HEK293 (cell line): ENCODE data around the gene GYG1.
A peak's percentile ranks its signal among the peaks of the same experiment; 100 is the strongest.

Experiments used
- CTCF ChIA-PET: fragments of 350-600 bp; formaldehyde crosslinking; extraction: SDS; loops from one replicate; lab custom pipeline; 2021; ENCODE audit warnings: antibody characterized with exemption; lab: Yijun Ruan, JAX
- POLR2A ChIA-PET: fragments of 300-600 bp; formaldehyde crosslinking; extraction: SDS; loops from one replicate; lab custom pipeline; 2020; ENCODE audit warnings: antibody characterized with exemption, inconsistent platforms; lab: Yijun Ruan, JAX
- H3K27ac ChIP-seq: fragments of 200-500 bp; sonication (Bioruptor generic); 2 replicates; pipeline ENCODE4 v1.5.1; 2014; ENCODE audit warnings: low read depth, low read length, control low read depth, inconsistent platforms; ENCODE audit errors: extremely low read depth
- H3K36me3 ChIP-seq, 2 experiments: fragments of 200-500 bp in 1 of 2; sonication (Bioruptor generic) in 1 of 2; 1 replicate in 1 of 2; 2 replicates in 1 of 2; pipeline ENCODE4 v1.5.1; 2014 to 2017; ENCODE audit warnings: inconsistent platforms in 2 of 2, low read length in 2 of 2; ENCODE audit not compliant: control insufficient read depth in 2 of 2, insufficient read depth in 1 of 2
- H3K4me1 ChIP-seq: fragments of 200-500 bp; sonication (Bioruptor generic); 2 replicates; pipeline ENCODE4 v1.5.1; 2014; ENCODE audit warnings: mild to moderate bottlenecking, low read length, inconsistent platforms; ENCODE audit not compliant: control insufficient read depth, insufficient read depth
- H3K4me3 ChIP-seq: 2 replicates; pipeline ENCODE4 v1.5.1; 2011; ENCODE audit warnings: low read depth, mild to moderate bottlenecking, control low read depth, low read length, moderate library complexity
- H3K9me3 ChIP-seq: fragments of 200-500 bp; sonication (Bioruptor generic); 2 replicates; pipeline ENCODE4 v1.5.1; 2014; ENCODE audit warnings: low read depth, low read length, inconsistent platforms; ENCODE audit not compliant: control insufficient read depth, insufficient read depth
- BCL11B ChIP-seq: fragments of 450-650 bp; formaldehyde crosslinking; IDR thresholded peaks from 2 replicates; pipeline ENCODE4 v1.5.1; 2016; ENCODE audit warnings: low read depth, missing biosample characterization, missing genetic modification characterization
- GLIS2 ChIP-seq: fragments of 450-650 bp; formaldehyde crosslinking; IDR thresholded peaks from 2 replicates; pipeline ENCODE4 v1.5.1; 2016; ENCODE audit warnings: missing biosample characterization, missing genetic modification characterization
- IKZF3 ChIP-seq: fragments of 450-650 bp; IDR thresholded peaks from 2 replicates; pipeline ENCODE4 v1.5.0; 2018; ENCODE audit warnings: missing biosample characterization, mild to moderate bottlenecking, missing genetic modification characterization, moderate library complexity
- YY1 ChIP-seq: fragments of 450-650 bp; formaldehyde crosslinking; IDR thresholded peaks from 2 replicates; pipeline ENCODE4 v1.5.1; 2018; ENCODE audit warnings: missing biosample characterization, missing genetic modification characterization
- ZBTB21 ChIP-seq: fragments of 450-650 bp; formaldehyde crosslinking; IDR thresholded peaks from 2 replicates; pipeline ENCODE4 v1.5.1; 2017; ENCODE audit warnings: missing biosample characterization, missing genetic modification characterization
- ZNF138 ChIP-seq: fragments of 450-650 bp; formaldehyde crosslinking; IDR thresholded peaks from 2 replicates; pipeline ENCODE4 v1.5.1; 2016; ENCODE audit warnings: missing biosample characterization, missing genetic modification characterization, borderline replicate concordance
- ZNF157 ChIP-seq: fragments of 450-650 bp; formaldehyde crosslinking; IDR thresholded peaks from 2 replicates; pipeline ENCODE4 v1.5.1; 2016; ENCODE audit warnings: missing biosample characterization, missing genetic modification characterization
- ZNF169 ChIP-seq: fragments of 450-650 bp; formaldehyde crosslinking; IDR thresholded peaks from 2 replicates; pipeline ENCODE4 v1.5.1; 2016; ENCODE audit warnings: missing biosample characterization, missing genetic modification characterization
- ZNF184 ChIP-seq: fragments of 450-650 bp; IDR thresholded peaks from 2 replicates; pipeline ENCODE4 v1.5.1; 2018; ENCODE audit warnings: missing biosample characterization, mild to moderate bottlenecking, missing genetic modification characterization
- ZNF19 ChIP-seq: fragments of 450-650 bp; formaldehyde crosslinking; IDR thresholded peaks from 2 replicates; pipeline ENCODE4; 2016; ENCODE audit warnings: missing biosample characterization, missing genetic modification characterization, low read depth
- ZNF341 ChIP-seq: fragments of 450-650 bp; formaldehyde crosslinking; IDR thresholded peaks from 2 replicates; pipeline ENCODE4; 2016; ENCODE audit warnings: low read depth, missing biosample characterization, missing genetic modification characterization
- ZNF366 ChIP-seq: fragments of 450-650 bp; formaldehyde crosslinking; conservative IDR thresholded peaks from 2 replicates; pipeline ENCODE4 v1.5.1; 2016; ENCODE audit warnings: missing biosample characterization, missing genetic modification characterization
- ZNF473 ChIP-seq: fragments of 450-650 bp; formaldehyde crosslinking; IDR thresholded peaks from 2 replicates; pipeline ENCODE4 v1.5.1; 2017; ENCODE audit warnings: missing biosample characterization, missing genetic modification characterization
- ZNF544 ChIP-seq: fragments of 450-650 bp; formaldehyde crosslinking; IDR thresholded peaks from 2 replicates; pipeline ENCODE4 v1.5.0; 2017; ENCODE audit warnings: missing biosample characterization, missing genetic modification characterization
- ZNF621 ChIP-seq: fragments of 450-650 bp; formaldehyde crosslinking; IDR thresholded peaks from 2 replicates; pipeline ENCODE4 v1.5.1; 2017; ENCODE audit warnings: missing biosample characterization, missing genetic modification characterization
- ZNF623 ChIP-seq: fragments of 450-650 bp; formaldehyde crosslinking; IDR thresholded peaks from 2 replicates; pipeline ENCODE4 v1.5.1; 2016; ENCODE audit warnings: missing biosample characterization, missing genetic modification characterization
- ZNF624 ChIP-seq: fragments of 450-650 bp; formaldehyde crosslinking; IDR thresholded peaks from 2 replicates; pipeline ENCODE4 v1.5.1; 2017; ENCODE audit warnings: missing biosample characterization, missing genetic modification characterization
- ZNF658 ChIP-seq: fragments of 450-650 bp; formaldehyde crosslinking; IDR thresholded peaks from 2 replicates; pipeline ENCODE4; 2016; ENCODE audit warnings: missing biosample characterization, missing genetic modification characterization
- ZNF791 ChIP-seq: fragments of 450-650 bp; formaldehyde crosslinking; IDR thresholded peaks from 2 replicates; pipeline ENCODE4 v1.5.1; 2016; ENCODE audit warnings: missing biosample characterization, missing genetic modification characterization
- ZSCAN30 ChIP-seq: fragments of 450-650 bp; IDR thresholded peaks from 2 replicates; pipeline ENCODE4 v1.5.1; 2018; ENCODE audit warnings: missing biosample characterization, mild to moderate bottlenecking, missing genetic modification characterization, moderate library complexity
- TF ChIP-seq, protein P1 (sequence below): fragments of 450-650 bp; formaldehyde crosslinking; IDR thresholded peaks from 2 replicates; pipeline ENCODE4 v1.5.1; 2016; ENCODE audit warnings: missing biosample characterization, missing genetic modification characterization, low read depth
- TF ChIP-seq, protein P2 (sequence below): fragments of 450-650 bp; formaldehyde crosslinking; conservative IDR thresholded peaks from 2 replicates; pipeline ENCODE4 v1.5.1; 2016; ENCODE audit warnings: low read depth, missing biosample characterization, missing genetic modification characterization
- TF ChIP-seq, protein P3 (sequence below): fragments of 450-650 bp; formaldehyde crosslinking; IDR thresholded peaks from 2 replicates; pipeline ENCODE4 v1.5.1; 2016; ENCODE audit warnings: missing biosample characterization, missing genetic modification characterization, borderline replicate concordance
- TF ChIP-seq, protein P4 (sequence below): sonication (generic); formaldehyde crosslinking; IDR thresholded peaks from 2 replicates; pipeline ENCODE4 v1.8.1; 2022; ENCODE audit warnings: mild to moderate bottlenecking, moderate library complexity, missing genetic modification reagents

GYG1 gene

DNA sequence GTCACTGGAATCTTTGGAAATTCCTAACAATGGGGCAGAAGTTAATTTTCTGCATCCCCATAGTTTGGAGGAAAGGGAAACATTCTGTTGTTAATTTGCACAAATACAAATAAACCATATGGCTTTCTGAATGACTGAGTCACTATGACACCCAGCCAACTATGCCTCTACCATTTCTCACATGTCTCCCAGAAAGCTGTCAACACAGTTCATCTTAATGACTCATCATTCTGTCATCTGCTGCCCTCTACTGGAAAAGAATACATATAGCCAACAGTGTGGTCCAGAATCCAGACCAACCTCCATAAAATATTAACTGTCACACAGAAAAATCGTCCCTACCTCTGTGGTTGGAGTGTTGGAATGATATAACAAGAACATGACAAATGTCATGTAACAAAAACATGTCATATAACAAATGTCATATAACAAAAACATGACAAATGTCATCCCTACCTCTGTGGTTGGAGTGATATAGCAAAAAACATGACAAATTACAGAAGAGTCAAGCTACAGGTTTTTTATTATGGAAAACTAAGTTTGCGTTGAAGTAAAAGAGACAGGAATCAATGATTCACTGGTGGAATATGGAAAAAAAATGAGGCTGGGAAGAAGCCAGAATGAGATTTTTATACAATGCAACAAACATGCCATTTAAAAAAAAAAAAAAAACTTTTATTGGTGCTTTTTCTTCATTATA lies 47.7 kb upstream of the GYG1 start (continued):
- no peak for TF ChIP-seq ZNF621 (tag by site-specific recombination)
- TF ChIP-seq ZNF473 (tag by site-specific recombination) = no peak
- TF ChIP-seq, protein P1, sequence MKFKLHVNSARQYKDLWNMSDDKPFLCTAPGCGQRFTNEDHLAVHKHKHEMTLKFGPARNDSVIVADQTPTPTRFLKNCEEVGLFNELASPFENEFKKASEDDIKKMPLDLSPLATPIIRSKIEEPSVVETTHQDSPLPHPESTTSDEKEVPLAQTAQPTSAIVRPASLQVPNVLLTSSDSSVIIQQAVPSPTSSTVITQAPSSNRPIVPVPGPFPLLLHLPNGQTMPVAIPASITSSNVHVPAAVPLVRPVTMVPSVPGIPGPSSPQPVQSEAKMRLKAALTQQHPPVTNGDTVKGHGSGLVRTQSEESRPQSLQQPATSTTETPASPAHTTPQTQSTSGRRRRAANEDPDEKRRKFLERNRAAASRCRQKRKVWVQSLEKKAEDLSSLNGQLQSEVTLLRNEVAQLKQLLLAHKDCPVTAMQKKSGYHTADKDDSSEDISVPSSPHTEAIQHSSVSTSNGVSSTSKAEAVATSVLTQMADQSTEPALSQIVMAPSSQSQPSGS (tag by site-specific recombination) = peak; percentile 40; the same call in 1 of the 2 replicates
- no peak for TF ChIP-seq ZNF544 (tag by site-specific recombination)
- TF ChIP-seq, all 188 proteins: peak for 12

DNA sequence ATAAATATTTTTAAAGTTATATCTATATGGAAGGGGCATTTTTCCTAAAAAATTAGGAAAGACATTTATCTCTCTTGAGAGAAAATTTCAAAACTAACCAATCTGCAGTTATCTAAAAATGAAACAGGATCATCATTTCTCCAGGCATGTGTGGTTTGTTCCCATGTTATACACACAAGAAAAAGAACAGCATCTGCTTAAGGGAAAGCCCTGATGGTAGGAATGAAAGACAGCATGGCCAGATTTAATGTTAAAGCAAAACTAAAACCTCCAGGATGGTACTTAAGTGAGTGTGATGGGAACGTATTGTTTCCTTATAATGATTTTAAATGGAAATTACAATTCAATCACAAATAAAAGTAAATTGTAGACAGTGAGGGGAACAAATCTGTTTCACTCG lies 46.2 kb upstream of the GYG1 start:
- Histone ChIP-seq H3K36me3 (no peaks in the 10 kb centered on the region), H3K27ac (no peak overlapping the region), H3K4me3 (no peak overlapping the region), H3K4me1 (no peaks in the 10 kb centered on the region), H3K9me3 (no peaks in the 10 kb centered on the region)
- TF ChIP-seq, protein P2, sequence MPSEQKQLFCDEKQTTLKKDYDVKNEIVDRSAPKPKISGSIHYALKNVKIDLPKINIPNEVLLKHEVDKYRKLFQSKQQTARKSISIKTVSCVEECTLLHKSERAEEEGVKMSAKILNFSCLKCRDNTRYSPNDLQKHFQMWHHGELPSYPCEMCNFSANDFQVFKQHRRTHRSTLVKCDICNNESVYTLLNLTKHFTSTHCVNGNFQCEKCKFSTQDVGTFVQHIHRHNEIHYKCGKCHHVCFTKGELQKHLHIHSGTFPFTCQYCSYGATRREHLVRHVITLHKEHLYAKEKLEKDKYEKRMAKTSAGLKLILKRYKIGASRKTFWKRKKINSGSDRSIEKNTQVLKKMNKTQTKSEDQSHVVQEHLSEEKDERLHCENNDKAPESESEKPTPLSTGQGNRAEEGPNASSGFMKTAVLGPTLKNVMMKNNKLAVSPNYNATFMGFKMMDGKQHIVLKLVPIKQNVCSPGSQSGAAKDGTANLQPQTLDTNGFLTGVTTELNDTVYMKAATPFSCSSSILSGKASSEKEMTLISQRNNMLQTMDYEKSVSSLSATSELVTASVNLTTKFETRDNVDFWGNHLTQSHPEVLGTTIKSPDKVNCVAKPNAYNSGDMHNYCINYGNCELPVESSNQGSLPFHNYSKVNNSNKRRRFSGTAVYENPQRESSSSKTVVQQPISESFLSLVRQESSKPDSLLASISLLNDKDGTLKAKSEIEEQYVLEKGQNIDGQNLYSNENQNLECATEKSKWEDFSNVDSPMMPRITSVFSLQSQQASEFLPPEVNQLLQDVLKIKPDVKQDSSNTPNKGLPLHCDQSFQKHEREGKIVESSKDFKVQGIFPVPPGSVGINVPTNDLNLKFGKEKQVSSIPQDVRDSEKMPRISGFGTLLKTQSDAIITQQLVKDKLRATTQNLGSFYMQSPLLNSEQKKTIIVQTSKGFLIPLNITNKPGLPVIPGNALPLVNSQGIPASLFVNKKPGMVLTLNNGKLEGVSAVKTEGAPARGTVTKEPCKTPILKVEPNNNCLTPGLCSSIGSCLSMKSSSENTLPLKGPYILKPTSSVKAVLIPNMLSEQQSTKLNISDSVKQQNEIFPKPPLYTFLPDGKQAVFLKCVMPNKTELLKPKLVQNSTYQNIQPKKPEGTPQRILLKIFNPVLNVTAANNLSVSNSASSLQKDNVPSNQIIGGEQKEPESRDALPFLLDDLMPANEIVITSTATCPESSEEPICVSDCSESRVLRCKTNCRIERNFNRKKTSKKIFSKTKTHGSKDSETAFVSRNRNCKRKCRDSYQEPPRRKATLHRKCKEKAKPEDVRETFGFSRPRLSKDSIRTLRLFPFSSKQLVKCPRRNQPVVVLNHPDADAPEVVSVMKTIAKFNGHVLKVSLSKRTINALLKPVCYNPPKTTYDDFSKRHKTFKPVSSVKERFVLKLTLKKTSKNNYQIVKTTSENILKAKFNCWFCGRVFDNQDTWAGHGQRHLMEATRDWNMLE = no peak
- TF ChIP-seq ZNF184 (tag by site-specific recombination) = no peak
- TF ChIP-seq, protein P3, sequence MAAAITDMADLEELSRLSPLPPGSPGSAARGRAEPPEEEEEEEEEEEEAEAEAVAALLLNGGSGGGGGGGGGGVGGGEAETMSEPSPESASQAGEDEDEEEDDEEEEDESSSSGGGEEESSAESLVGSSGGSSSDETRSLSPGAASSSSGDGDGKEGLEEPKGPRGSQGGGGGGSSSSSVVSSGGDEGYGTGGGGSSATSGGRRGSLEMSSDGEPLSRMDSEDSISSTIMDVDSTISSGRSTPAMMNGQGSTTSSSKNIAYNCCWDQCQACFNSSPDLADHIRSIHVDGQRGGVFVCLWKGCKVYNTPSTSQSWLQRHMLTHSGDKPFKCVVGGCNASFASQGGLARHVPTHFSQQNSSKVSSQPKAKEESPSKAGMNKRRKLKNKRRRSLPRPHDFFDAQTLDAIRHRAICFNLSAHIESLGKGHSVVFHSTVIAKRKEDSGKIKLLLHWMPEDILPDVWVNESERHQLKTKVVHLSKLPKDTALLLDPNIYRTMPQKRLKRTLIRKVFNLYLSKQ (tag by site-specific recombination) = no peak
- TF ChIP-seq ZNF157 (tag by site-specific recombination) = no peak
- no peak for TF ChIP-seq ZNF169
- no peak for TF ChIP-seq ZNF624 (tag by site-specific recombination)
- ChIA-PET CTCF (interaction anchor here (0.8 to 8.0 kb wide), 5 partner anchors 64 to 225 kb away, joined by 3 to 115 read pairs (median 9); no protein-coding TSS in a partner anchor), POLR2A (no interaction called here)

DNA sequence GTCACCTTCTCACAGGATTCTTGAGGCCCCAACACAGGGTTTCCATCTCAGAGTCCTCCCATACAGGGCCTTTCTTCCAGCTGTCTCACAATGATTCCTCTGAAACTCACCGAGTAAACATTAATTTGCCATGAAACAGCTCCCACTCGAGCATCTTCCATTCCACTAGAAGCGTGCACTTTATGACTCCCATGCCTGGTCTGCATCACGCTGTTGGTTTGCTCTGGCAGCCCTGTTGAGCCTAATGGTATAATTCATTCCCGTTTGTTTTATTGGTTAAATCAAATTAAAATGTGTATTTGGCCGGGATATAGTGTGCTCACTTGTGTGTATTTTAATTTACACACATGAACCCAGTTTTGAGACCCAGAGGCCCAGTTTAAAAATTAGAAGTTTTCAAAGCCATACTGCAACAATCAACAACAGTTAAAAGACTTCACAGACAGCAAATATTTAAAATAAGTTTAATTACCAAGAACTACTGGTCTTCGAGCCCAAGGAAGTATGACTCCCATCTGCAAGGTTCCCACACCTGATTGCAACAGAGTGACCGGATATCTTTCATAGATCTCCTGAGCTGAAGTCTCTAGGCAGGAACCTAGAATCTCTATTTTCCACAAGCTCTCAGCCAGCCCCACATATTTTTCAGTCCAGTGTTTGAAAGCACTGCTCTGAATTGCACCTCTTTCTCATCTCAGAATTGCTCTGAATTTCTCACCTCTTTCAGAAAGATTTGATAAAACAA lies 42.3 kb upstream of the GYG1 start:
- no peak overlapping the region for H3K27ac ChIP-seq
- H3K4me1 ChIP-seq = no peaks in the 10 kb centered on the region
- ChIA-PET CTCF (interaction anchor here (0.6 to 6.8 kb wide), 4 partner anchors 43 to 376 kb away, joined by 3 to 47 read pairs (median 4); partner anchors contain the start of gene GYG1), POLR2A (no interaction called here)
- no peak overlapping the region for H3K4me3 ChIP-seq
- H3K36me3 ChIP-seq = no peaks in the 10 kb centered on the region
- no peaks in the 10 kb centered on the region for H3K9me3 ChIP-seq
- TF ChIP-seq ZNF623 = no peak
- no peak for TF ChIP-seq ZNF138 (tag by site-specific recombination)
- no peak for TF ChIP-seq ZNF658
- no peak for TF ChIP-seq ZNF341 (tag by site-specific recombination)
- TF ChIP-seq, protein P4, sequence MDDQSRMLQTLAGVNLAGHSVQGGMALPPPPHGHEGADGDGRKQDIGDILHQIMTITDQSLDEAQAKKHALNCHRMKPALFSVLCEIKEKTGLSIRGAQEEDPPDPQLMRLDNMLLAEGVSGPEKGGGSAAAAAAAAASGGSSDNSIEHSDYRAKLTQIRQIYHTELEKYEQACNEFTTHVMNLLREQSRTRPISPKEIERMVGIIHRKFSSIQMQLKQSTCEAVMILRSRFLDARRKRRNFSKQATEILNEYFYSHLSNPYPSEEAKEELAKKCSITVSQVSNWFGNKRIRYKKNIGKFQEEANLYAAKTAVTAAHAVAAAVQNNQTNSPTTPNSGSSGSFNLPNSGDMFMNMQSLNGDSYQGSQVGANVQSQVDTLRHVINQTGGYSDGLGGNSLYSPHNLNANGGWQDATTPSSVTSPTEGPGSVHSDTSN (CRISPR knock-in tag) = no peak
- TF ChIP-seq GLIS2 (tag by site-specific recombination) = no peak
- no peak for TF ChIP-seq ZNF366 (tag by site-specific recombination)
- no peak for TF ChIP-seq ZSCAN30 (tag by site-specific recombination)
- TF ChIP-seq ZNF19 (tag by site-specific recombination) = no peak
- no peak for TF ChIP-seq BCL11B
- TF ChIP-seq ZNF621 (tag by site-specific recombination) = no peak
- TF ChIP-seq IKZF3 (tag by site-specific recombination) = no peak
- TF ChIP-seq ZNF791 (tag by site-specific recombination) = no peak
- no peak for TF ChIP-seq ZBTB21
- no peak for TF ChIP-seq YY1 (tag by site-specific recombination)
